HepG2 (cell line): ENCODE results near the gene PRDX2. TPM values are rescaled to one million over a fixed set of nuclear protein-coding genes. Genes with fewer than 3 reads are reported as not detected.

Source experiments
- BRCA1 ChIP-seq: sonication (generic); formaldehyde crosslinking; IDR thresholded peaks from 2 replicates; pipeline ENCODE4 v1.4.0; 2020; ENCODE audit warnings: missing genetic modification reagents
- BRD4 ChIP-seq: sonication (generic); formaldehyde crosslinking; IDR thresholded peaks from 2 replicates; pipeline ENCODE4 v1.4.0; 2020; ENCODE audit warnings: missing genetic modification reagents
- FOXA1 ChIP-seq, 2 experiments: fragments of 450-650 bp in 1 of 2; sonication (generic) in 1 of 2; formaldehyde crosslinking in 1 of 2; IDR thresholded peaks; 2 replicates each; pipeline versions ENCODE4 v1.4.0 to v1.6.1; 2016 to 2020; ENCODE audit warnings: missing genetic modification reagents in 1 of 2
- GABPA ChIP-seq, 2 experiments: IDR thresholded peaks; 2 replicates each; pipeline ENCODE4 v1.6.1; 2011 to 2016; ENCODE audit warnings: low read depth in 2 of 2, low read length in 1 of 2, missing biosample characterization in 1 of 2, missing genetic modification characterization in 1 of 2
- GMEB1 ChIP-seq: sonication (generic); formaldehyde crosslinking; IDR thresholded peaks from 2 replicates; pipeline ENCODE4 v1.5.1; 2020; ENCODE audit warnings: missing genetic modification reagents, mild to moderate bottlenecking, borderline replicate concordance
- HES4 ChIP-seq: sonication (generic); formaldehyde crosslinking; IDR thresholded peaks from 2 replicates; pipeline ENCODE4 v1.9.0; 2021; ENCODE audit warnings: mild to moderate bottlenecking, missing genetic modification reagents, borderline replicate concordance
- HIC2 ChIP-seq: sonication (generic); formaldehyde crosslinking; IDR thresholded peaks from 2 replicates; pipeline ENCODE4 v1.9.0; 2022; ENCODE audit warnings: low read depth, missing genetic modification reagents
- HMG20B ChIP-seq: conservative IDR thresholded peaks from 2 replicates; pipeline ENCODE4 v1.6.1; 2016; ENCODE audit warnings: missing genetic modification reagents, missing compliant biosample characterization
- HNRNPLL ChIP-seq: fragments of 200-400 bp; formaldehyde crosslinking; IDR thresholded peaks from 2 replicates; pipeline ENCODE4 v1.6.1; 2017; ENCODE audit warnings: mild to moderate bottlenecking, low read depth, low read length; ENCODE audit not compliant: poor library complexity, severe bottlenecking
- MBNL3 ChIP-seq: fragments of 250-450 bp; sonication (Bioruptor Pico); conservative IDR thresholded peaks from 2 replicates; pipeline ENCODE4 v1.8.0; 2022; ENCODE audit warnings: mild to moderate bottlenecking, inconsistent platforms
- MIER3 ChIP-seq: IDR thresholded peaks from 2 replicates; pipeline ENCODE4 v1.6.1; 2016; ENCODE audit warnings: missing compliant biosample characterization, borderline replicate concordance
- MXD1 ChIP-seq: sonication (generic); formaldehyde crosslinking; IDR thresholded peaks from 2 replicates; pipeline ENCODE4 v1.4.0; 2020; ENCODE audit warnings: mild to moderate bottlenecking, missing genetic modification reagents
- MXD4 ChIP-seq: IDR thresholded peaks from 2 replicates; pipeline ENCODE4 v1.6.1; 2016; ENCODE audit warnings: mild to moderate bottlenecking, missing biosample characterization, missing genetic modification reagents
- NR2F6 ChIP-seq, 2 experiments: IDR thresholded peaks; 2 replicates each; pipeline ENCODE4 v1.6.1; 2016; ENCODE audit warnings: antibody characterized with exemption in 1 of 2, mild to moderate bottlenecking in 1 of 2
- RBM39 ChIP-seq: fragments of 200-400 bp; formaldehyde crosslinking; IDR thresholded peaks from one replicate; pipeline ENCODE4 v1.6.1; 2018; ENCODE audit warnings: antibody characterized with exemption, mild to moderate bottlenecking, low read depth, low read length; ENCODE audit not compliant: poor library complexity, severe bottlenecking
- REXO4 ChIP-seq: sonication (generic); formaldehyde crosslinking; IDR thresholded peaks from 2 replicates; pipeline ENCODE4 v1.8.0; 2022; ENCODE audit warnings: missing genetic modification reagents, mild to moderate bottlenecking, borderline replicate concordance
- SAFB2 ChIP-seq: sonication (generic); formaldehyde crosslinking; IDR thresholded peaks from 2 replicates; pipeline ENCODE4 v1.5.1; 2020; ENCODE audit warnings: missing genetic modification reagents, low read depth, mild to moderate bottlenecking, borderline replicate concordance
- SOX5 ChIP-seq: IDR thresholded peaks from 2 replicates; pipeline ENCODE4 v1.6.1; 2016; ENCODE audit warnings: borderline replicate concordance
- SRSF4 ChIP-seq: fragments of 200-400 bp; formaldehyde crosslinking; IDR thresholded peaks from one replicate; pipeline ENCODE4 v1.6.1; 2018; ENCODE audit warnings: mild to moderate bottlenecking, low read depth, low read length, moderate library complexity; ENCODE audit not compliant: poor library complexity, severe bottlenecking
- TAF15 ChIP-seq: fragments of 200-400 bp; formaldehyde crosslinking; IDR thresholded peaks from one replicate; pipeline ENCODE4 v1.6.1; 2018; ENCODE audit warnings: mild to moderate bottlenecking, low read depth, low read length; ENCODE audit not compliant: poor library complexity, severe bottlenecking
- THYN1 ChIP-seq: sonication (generic); formaldehyde crosslinking; IDR thresholded peaks from 2 replicates; pipeline ENCODE4 v1.8.1; 2023; ENCODE audit warnings: low read depth, mild to moderate bottlenecking, moderate library complexity, missing genetic modification reagents, borderline replicate concordance
- TP53 ChIP-seq: sonication (generic); formaldehyde crosslinking; conservative IDR thresholded peaks from 2 replicates; pipeline ENCODE4 v1.4.0; 2020; ENCODE audit warnings: missing genetic modification reagents
- ZNF230 ChIP-seq: sonication (generic); formaldehyde crosslinking; IDR thresholded peaks from 2 replicates; pipeline ENCODE4 v1.4.0; 2020; ENCODE audit warnings: mild to moderate bottlenecking, missing genetic modification reagents
- ZNF24 ChIP-seq: fragments of 450-650 bp; IDR thresholded peaks from 2 replicates; pipeline ENCODE4 v1.6.1; 2017; ENCODE audit warnings: antibody characterized with exemption, mild to moderate bottlenecking
- ZNF629 ChIP-seq: sonication (generic); formaldehyde crosslinking; conservative IDR thresholded peaks from 2 replicates; pipeline ENCODE4 v1.5.0; 2020; ENCODE audit warnings: missing genetic modification reagents
- ZSCAN22 ChIP-seq: sonication (generic); formaldehyde crosslinking; IDR thresholded peaks from 2 replicates; pipeline ENCODE4 v1.4.0; 2020; ENCODE audit warnings: mild to moderate bottlenecking, missing genetic modification reagents
- polyA plus RNA-seq, 8 experiments: library from polyadenylated mRNA; depleted of rRNA in 3 of 8; stranded (reverse) in 7 of 8; unstranded in 1 of 8; fragments of >200 nt; fragmentation: Illumina TruSeq in 4 of 8; extraction: Trizol in 4 of 8; gene quantifications; 2 replicates each; pipeline versions ENCODE4 v1.2.1 to v1.2.3, GENCODE V29; 2011 to 2016; ENCODE audit warnings: low read depth in 4 of 8, missing spikeins in 1 of 8, mixed read lengths in 1 of 8; ENCODE audit not compliant: insufficient read depth in 1 of 8
- total RNA-seq, 5 experiments: library from RNA; depleted of rRNA; stranded (reverse); fragments of >200 nt; fragmentation: Illumina TruSeq; extraction: Trizol; gene quantifications; 2 replicates each; pipeline ENCODE4 v1.2.3, GENCODE V29; 2016; ENCODE audit warnings: low read depth in 1 of 5

The PRDX2 gene
- total and polyA plus RNA-seq, 2 of the 13 experiments (the other 11 are each of a cell fraction or from before 2014, with no cell fraction given), result 218 to 381 TPM

- TF ChIP-seq GABPA (IDR thresholded peaks at IDR 0.05; ENCODE audit: low read depth, low read length) (no peak), GABPA (CRISPR knock-in tag; IDR thresholded peaks at IDR 0.05; ENCODE audit: low read depth) (no peak), TAF15 (no peak), HES4 (CRISPR knock-in tag) (0 out of 2 replicates have a peak, but pooled peaks have one; percentile 74), SRSF4 (no peak), MBNL3 (CRISPR knock-in tag) (no peak), NR2F6 (IDR thresholded peaks at IDR 0.05) (no peak), NR2F6 (CRISPR knock-in tag; IDR thresholded peaks at IDR 0.05) (peak; percentile 33; the same call in 1 of the 2 replicates), MIER3 (CRISPR knock-in tag) (no peak), HNRNPLL (peak; percentile 52), SAFB2 (CRISPR knock-in tag) (peak; percentile 11; the same call in 1 of the 2 replicates), BRCA1 (CRISPR knock-in tag) (0 out of 2 replicates have a peak, but pooled peaks have one; percentile 44), ZNF629 (CRISPR knock-in tag) (no peak), HMG20B (no peak), ZNF24 (no peak), THYN1 (CRISPR knock-in tag) (no peak), TP53 (CRISPR knock-in tag) (no peak), HIC2 (CRISPR knock-in tag) (peak; percentile 12; the same call in 1 of the 2 replicates), RBM39 (peak; percentile 25), ZNF230 (peak; percentile 58; the same call in 1 of the 2 replicates), ZSCAN22 (CRISPR knock-in tag) (0 out of 2 replicates have a peak, but pooled peaks have one; percentile 63), REXO4 (CRISPR knock-in tag) (no peak), GMEB1 (no peak; the same call in 1 of the 2 replicates), FOXA1 (IDR thresholded peaks at IDR 0.05) (no peak), FOXA1 (CRISPR knock-in tag; IDR thresholded peaks at IDR 0.05) (peak; percentile 87), MXD1 (peak; percentile 64; the same call in 1 of the 2 replicates), BRD4 (CRISPR knock-in tag) (no peak), SOX5 (CRISPR knock-in tag) (0 out of 2 replicates have a peak, but pooled peaks have one; percentile 14), MXD4 (CRISPR knock-in tag) (no peak)
Observed at GRCh38 chr19:12757544-12758274, 43.9 kb downstream of the PRDX2 start (continued).
